ENCODE measurements around the gene SCGB1A1.

The SCGB1A1 gene

DNA sequence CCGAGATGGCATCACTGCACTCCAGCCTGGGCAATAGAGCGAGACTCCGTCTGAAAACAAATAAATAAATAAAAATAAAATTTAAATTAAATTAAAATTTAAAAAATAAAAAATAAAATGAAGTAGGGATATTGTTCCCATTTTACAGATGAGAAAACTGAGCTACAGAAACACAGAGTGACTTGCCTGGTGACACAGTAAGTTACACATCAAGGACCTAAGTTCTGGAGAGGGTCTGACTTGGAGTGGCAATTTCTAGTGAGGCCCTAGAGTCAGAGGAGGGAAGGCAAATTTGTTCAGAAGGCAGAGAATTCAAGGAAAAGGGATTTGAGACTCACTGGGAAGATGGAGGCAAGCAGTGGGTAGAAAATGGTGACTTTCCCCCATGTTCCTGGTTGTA, 2.0 kb downstream of the SCGB1A1 start:
- DNase-seq = no peak

GRCh38 chr11:62421996-62422395, 3.2 kb downstream of the SCGB1A1 start:
- DNase-seq = no peak

- DNase-seq = no peak
Measured at GRCh38 chr11:62423012-62423411, 4.2 kb downstream of the SCGB1A1 start.

DNA sequence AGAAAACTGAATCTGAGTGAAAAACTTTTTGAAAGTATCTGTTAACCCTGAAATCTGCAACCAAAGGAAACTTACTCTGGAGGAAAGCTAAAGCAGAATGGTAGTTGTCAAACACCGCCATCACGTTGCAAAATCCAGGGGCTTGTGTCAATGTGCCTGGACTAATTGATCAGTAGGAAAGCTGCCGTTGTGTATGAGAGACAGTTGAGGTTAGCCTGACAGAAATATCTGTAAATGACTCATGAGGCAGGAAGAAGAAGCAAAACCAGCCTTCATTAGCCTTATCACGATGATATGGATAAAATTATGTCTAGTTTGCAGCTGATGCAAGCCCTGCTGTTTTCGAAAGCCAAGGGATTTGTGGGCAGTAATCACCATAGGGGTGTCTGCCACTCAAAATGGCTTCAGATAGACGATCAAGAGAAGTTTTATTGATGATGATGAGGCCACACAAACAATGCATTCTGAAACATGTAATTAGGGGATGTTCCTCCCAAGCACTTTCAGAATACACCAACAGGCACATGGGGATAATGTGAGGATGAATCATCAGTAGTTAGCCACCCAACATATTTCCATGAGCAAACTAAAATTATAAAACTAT, 8.9 kb downstream of the SCGB1A1 start:
- DNase-seq = peak in 1 of 51 donors; percentile 16

DNA sequence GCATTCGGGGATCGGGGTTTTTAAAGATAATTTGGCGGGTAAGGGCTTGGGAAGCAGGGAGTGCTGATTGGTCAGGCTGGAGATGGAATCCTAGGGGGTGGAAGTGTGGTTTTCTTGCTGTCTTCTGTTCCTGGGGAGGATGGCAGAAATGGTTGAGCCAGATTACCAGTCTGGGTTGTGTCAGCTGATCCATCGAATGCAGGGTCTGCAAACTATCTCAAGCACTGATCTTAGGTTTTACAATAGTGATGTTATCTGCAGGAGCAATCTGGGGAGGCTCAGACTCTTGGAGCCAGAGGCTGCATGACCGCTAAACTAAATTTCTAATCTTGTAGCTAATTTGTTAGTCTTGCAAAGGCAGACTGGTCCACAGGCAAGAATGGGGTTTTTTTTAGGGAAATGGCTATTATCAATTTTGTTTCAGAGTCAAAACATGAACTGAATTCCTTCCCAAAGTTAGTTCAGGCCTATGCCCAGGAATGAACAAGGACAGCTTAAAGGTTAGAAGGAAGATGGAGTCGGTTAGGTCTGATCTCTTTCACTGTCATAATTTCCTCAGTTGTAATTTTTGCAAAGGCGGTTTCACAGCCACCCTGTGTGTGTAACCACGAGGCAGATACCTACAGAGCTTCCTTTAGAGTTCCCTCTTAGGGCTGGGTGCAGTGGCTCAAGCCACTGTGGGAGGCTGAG, 10.2 kb downstream of the SCGB1A1 start:
- DNase-seq = no peak

- DNase-seq = no peak
Measured at GRCh38 chr11:62430425-62430824, 11.6 kb downstream of the SCGB1A1 start.

DNA sequence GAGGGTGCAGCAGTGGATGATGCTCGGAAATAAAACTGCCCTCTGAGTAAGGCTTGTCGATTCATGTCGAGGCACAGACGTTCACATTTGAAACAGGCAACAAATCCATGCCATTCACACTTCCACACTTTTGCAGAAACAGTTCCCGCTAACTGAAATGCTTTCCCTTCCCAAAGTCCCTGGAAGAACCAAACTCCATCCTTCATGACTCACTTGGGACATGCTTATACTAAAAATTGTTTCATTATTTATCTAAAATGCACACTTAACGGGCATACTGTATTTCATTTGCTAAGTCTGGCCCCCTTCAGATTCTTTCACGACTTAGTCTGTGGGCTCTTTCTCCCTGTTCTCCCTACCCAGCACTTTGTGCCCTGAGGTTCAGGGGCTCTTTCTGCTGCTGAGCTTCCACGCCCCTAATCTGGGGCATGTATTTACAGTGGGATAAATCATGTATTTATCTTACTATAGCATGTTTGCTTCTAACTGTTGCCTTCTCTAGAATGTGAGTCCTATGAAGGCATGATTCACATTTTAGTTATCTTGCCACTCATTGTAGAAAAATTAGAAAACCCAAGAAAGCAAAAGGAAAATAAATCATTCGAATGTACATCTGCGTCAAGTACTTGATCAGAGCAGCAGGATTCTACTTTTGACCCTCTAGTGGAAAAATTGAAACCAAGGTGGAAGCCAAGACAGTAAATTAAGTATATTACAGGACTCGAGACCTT, 12.5 kb downstream of the SCGB1A1 start:
- DNase-seq = no peak

DNA sequence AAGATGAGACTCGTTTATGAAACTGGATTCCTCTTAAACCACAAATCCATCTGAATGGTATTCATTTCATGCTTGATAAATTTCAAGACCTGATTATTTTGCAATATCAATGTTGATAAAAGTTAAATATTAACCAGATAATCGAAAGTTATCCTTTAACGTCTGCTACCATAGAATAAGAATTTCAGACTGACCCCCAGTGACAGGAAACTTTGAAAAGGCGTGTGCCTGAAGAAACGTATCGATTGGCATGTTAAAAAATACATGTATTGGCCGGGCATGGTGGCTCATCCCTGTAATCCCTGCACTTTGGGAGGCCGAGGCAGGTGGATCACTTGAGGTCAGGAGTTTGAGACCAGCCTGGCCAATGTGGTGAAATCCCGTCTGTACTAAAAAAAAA, 13.9 kb downstream of the SCGB1A1 start:
- DNase-seq = no peak

DNA sequence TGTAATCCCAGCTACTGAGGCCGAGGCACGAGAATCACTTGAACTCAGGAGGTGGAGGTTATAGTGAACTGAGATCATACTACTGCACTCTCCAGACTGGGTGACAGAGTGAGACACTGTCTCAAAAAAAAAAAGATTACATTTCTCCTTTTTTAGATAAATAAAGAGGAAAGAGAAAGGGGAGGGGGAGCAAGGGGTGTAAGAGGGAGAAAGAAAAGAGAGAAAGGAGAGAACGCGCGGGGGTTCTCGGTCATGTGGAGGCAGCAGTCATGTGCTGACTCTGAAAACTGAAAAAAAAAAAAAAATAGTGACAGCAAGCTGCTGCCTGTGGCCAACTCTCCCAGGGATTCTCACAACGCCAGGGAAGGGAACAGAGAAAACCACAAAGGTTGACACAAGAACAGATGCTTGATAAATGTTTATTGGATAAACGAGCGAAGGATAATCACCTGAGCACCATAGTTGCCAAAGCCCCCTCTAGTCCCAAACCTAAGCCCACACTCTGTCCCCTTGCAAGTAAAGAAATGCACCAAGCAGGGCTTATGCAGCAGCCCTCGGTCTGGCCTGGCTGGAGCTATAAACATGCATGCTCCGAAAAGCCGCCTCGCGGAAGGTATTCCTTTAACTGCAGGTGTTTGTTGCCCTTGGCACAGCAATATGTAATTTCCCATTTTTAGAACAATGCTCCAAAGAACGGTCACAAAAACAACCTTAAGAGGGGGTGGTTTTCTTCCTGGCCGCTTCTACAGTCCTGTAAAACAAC, 14.5 kb downstream of the SCGB1A1 start:
- DNase-seq = no peak

DNA sequence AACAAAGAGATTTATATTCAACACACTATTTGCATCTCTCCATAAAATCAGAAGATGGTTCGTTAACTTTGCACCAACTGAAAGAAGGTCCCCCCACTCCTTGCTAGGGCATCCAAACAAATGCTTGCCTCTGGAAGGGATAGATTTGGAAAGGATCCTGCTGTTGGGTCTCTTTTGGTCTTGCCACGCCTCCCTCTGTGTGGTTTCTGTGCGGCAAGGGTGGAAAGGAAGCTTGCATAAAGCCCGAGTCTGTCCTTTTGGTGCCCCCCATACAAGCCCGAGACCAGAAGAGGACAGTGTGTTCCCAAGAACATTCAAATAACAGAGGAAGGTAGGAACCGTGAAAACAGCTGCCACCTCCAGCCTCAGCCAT, 15.1 kb downstream of the SCGB1A1 start:
- peak in 2 of 51 donors; percentile 3 to 5 for DNase-seq

GRCh38 chr11:62435846-62436660, 17.2 kb downstream of the SCGB1A1 start:
- peak in 3 of 51 donors; percentile 10 to 45 (median 23) for DNase-seq

DNA sequence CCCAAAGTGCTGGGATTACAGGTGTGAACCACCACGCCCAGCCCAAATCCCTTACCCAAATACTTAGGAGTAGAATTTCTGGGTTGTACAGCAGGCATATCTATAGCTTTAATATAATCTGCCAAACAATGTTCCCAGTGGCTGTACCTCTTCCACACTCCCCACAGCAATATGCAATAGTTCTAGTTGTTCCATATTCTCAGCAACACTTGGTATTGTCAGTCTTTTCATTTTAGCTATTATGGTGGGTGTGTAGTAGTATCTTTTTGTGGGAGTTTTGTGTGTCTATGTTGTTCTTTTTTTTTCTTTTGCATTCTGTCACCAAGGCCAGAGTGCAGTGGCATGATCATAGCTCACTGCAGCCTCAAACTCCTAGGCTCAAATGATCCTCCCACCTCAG, 18.8 kb downstream of the SCGB1A1 start:
- DNase-seq = no peak

GRCh38 chr11:62438641-62439040, 19.8 kb downstream of the SCGB1A1 start:
- DNase-seq = no peak

- peak in 1 of 51 donors; percentile 25 for DNase-seq
Measured at GRCh38 chr11:62439785-62440602, 21.2 kb downstream of the SCGB1A1 start.

GRCh38 chr11:62443390-62444235, 24.8 kb downstream of the SCGB1A1 start:
- DNase-seq = peak in 1 of 51 donors; percentile 21

DNA sequence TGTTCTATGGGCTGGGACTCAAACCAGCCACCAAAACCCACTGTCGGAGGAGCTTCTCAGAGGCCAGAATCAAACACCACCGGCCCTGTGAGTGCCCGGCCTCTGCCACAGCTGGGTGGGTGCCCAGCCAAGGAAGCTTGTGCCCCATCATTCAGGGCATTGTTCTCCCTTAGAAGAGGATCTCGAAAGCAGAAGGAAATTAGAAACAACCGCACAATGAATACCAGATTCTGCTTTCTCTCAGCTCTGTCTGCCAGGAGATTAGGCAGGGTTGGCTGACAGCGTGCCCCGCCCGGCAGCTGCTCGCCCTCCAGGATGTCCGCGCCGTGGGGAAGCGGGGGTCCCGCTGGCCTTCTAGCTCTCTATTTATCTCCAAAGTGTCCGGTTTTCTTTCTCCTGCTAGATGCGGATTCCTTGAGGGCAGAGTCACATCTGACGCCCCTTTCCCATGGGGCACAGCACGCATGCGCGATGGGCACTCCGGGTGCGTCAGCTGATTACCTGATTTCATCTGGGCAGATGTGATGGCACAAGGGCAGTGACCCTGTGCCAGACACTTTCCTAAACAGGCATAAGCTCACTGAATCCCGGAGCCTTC, 25.5 kb downstream of the SCGB1A1 start:
- peak in 48 of 51 donors; percentile 19 to 85 (median 50) for DNase-seq

DNA sequence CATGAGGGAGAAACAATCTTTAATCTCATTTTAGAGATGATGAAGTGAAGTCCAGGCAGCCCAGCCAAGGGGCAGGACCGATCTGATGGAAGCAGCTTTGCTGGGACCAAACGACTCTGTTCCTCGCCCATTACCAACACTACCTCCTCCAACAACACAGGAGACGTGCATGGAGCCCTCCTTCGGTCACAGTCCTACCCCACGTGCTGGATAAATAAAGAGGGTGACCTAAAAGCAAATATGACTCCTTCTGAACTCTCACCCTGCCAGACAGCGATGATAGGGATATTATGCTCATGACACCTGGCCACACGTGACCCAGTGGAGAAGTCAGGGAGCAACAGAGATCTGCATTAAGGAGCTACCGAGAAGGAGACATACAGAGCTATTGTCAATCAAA, 26.0 kb downstream of the SCGB1A1 start:
- DNase-seq = peak in 2 of 51 donors; percentile 29 to 64

DNA sequence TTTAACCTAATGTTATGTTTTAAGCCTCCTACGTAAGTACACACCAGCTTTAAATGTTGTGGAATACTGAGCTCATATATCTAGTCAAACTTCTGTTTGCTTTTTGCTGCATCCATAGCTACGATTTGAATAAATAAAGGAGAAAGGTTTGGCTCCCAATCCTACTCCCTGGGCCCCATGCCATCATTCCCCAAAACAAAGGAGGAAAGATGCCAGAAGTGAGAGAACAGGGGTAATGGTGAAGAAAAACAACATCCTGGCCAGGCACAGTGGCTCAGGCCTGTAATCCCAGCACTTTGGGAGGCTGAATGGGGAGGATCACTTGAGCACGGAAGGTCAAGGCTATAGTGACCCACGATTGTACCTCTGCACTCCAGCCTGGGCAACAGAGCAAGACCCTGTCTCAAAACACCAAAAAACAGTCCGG, 26.5 kb downstream of the SCGB1A1 start:
- DNase-seq = peak in 1 of 51 donors; percentile 7

DNA sequence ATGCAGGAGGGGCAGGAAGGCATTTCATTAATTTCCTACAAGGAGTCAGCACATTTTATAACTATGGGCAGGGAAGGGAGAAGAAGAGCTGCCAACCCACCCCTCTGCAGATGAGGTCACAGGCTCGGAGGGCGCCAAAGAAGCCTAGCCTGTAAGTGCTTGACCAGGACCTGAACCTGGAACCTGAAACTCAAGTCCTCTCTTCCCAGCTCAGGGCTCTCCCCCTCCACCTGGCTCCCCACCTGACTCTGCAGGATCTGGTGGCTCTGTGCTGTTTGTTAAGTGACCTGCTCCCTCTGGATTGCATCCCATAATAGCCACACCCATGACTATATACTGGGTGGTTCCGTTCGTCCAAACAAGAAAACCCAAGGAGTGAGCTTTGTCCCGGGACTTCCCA, 27.3 kb downstream of the SCGB1A1 start:
- no peak for DNase-seq

Measured in hypothalamus (tissue), 51 donors.